GM12801 (cell line): ENCODE results near the gene ROR1.

Experiments
- CTCF ChIP-seq: IDR thresholded peaks from one replicate; pipeline ENCODE4 v1.5.1; 2011; ENCODE audit warnings: control low read depth; ENCODE audit not compliant: insufficient read length; ENCODE audit errors: extremely low read depth

The ROR1 gene

DNA sequence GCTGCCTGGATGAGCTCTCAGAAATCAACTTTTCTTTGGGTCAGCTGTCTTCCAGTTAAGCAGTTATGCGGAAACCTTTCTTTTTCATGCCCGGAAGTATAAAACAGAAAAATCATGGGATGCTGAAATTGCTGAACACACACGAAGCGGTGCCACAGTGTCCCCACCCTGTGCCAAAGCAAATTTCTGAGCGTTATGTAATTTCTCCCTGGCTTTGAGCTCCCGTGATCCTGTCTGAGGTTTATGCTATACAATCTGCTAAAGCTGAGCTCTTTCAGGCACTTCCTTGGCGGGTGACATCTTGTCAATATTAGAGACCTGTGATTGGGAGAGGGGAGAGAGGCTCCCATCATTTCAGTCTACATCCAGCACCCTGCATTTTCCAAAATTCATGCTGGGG is 201.7 kb downstream of the ROR1 start:
- TF ChIP-seq CTCF, result no peak

- no peak for TF ChIP-seq CTCF
Measured at GRCh38 chr1:63976006-63976405, 202.2 kb downstream of the ROR1 start.

DNA sequence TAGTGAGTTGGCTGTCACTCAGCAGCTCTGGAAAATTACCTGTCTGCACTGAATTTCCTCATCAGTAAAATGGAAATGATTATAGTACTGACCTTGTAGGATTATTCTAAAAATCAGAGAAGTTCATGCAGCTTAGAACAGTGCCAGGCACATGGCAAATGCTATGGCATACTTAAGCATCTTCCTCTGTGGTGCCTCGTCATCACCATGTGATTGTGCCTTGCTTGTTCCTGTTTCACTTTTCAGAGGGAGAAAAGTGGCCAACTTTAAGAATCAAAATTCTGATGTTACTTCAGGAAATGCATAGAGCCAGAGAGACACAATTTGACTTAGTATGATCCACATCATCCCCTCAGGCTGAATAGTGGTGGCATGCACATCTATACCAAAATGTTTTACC is 203.6 kb downstream of the ROR1 start:
- no peak for TF ChIP-seq CTCF

DNA sequence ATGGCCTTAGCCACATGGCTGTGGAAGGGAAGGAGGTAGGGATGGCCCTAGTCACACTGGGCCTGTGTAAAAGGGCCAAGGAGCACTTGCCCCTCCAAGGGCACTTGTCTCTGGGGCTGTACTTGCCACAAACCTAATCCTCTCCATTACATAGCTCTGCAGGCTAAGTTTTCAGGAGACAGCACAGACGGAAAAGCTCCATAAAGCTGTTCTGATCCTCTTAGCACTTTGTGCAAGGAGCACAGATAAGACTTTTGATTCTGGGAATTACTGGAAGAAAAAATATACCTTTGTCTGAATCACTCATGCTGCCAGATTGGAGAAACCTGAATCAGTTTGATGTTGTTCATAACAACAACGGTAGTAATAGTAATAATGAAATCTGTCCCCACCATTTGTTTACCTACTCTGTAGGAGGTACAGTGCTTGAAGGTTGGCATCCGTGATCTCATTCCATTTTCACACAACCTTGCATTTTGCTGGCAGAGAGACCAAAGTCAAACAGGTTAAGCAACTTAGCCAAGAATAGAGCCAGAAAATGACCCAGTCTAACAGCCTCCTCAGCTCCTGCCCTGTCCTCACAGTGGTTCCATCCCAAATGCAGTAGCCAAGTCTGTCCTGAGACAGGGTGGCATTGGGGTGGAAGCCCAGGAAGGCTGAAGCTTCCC is 207.1 kb downstream of the ROR1 start:
- TF ChIP-seq CTCF, result no peak

GRCh38 chr1:63981408-63981773 is 207.6 kb downstream of the ROR1 start:
- TF ChIP-seq CTCF, result no peak

GRCh38 chr1:63982201-63982600 is 208.4 kb downstream of the ROR1 start:
- TF ChIP-seq CTCF, result no peak

GRCh38 chr1:63983391-63984256 is 209.8 kb downstream of the ROR1 start:
- TF ChIP-seq CTCF, result no peak
